ENCODE measurements around the gene TSN.

DNA sequence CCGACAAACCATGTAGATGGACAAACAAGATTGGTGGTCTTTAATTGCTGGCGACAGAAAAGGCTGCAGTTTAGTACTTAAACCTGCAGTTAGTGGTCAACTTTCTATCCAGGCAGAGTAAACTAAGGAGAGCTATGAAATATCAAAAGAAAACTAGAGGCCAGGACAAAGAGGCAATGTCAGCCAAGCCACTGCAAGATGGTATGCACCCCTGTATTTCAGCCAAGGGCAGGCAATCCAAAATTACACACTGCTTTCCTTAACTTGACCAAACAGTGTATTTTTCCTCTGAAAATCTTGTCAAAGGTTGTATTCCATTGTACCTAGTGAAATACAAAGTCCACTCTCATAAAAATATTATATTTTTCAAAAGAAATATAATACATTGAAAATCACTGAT is 28.1 kb upstream of the TSN start:
- TF ChIP-seq CTCF (IDR thresholded peaks at IDR 0.05 in 2 of 3, conservative IDR thresholded peaks at IDR 0.05 in 1 of 3; ENCODE audit: borderline replicate concordance in 1 of 3, insufficient read depth in 1 of 3, low read depth in 2 of 3, low read length in 2 of 3) (no peak), EZH2phosphoT487 (IDR thresholded peaks at IDR 0.05; ENCODE audit: borderline replicate concordance) (no peak), REST (IDR thresholded peaks at IDR 0.05; ENCODE audit: low read depth) (no peak), POLR2A (IDR thresholded peaks at IDR 0.05; ENCODE audit: borderline replicate concordance, extremely low read depth, insufficient read depth, insufficient read length) (no peak), ZFX (IDR thresholded peaks at IDR 0.05) (no peak), JUND (IDR thresholded peaks at IDR 0.05) (no peak), POLR2AphosphoS5 (IDR thresholded peaks at IDR 0.05; ENCODE audit: low read depth, low read length) (no peak), RAD21 (IDR thresholded peaks at IDR 0.05; ENCODE audit: low read depth) (no peak), SP1 (IDR thresholded peaks at IDR 0.05; ENCODE audit: low read depth) (no peak)
- TF ChIP-seq, protein P1, sequence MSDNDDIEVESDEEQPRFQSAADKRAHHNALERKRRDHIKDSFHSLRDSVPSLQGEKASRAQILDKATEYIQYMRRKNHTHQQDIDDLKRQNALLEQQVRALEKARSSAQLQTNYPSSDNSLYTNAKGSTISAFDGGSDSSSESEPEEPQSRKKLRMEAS (IDR thresholded peaks at IDR 0.05): no peak
